Calu3 (cell line): Measurements from ENCODE around the gene DNM1. TPM values are rescaled to one million over a fixed set of nuclear protein-coding genes. Genes with fewer than 3 reads are reported as not detected.

ENCODE experiments used
- BruUV-seq: library from RNA; stranded (reverse); fragments of 400-500 nt; replicated peaks from 2 replicates; lab custom pipeline; 2021; lab: Mats Ljungman, UMichigan
- CTCF ChIA-PET: fragments of 300-600 bp; sonication (Branson Sonifier 250); formaldehyde crosslinking; loops from one replicate; lab custom pipeline; 2022; ENCODE audit warnings: antibody characterized with exemption; lab: Charles Lee
- DNase-seq: peaks from one replicate; pipeline ENCODE4 v3.0.0; 2022
- H3K27ac Mint-ChIP-seq: one replicate; pipeline ENCODE4 v1.8.0; 2022; ENCODE audit warnings: mixed read lengths; ENCODE audit not compliant: unreplicated experiment
- H3K27me3 Mint-ChIP-seq: one replicate; pipeline ENCODE4 v1.8.0; 2022; ENCODE audit warnings: mixed read lengths; ENCODE audit not compliant: unreplicated experiment
- H3K36me3 Mint-ChIP-seq: one replicate; pipeline ENCODE4 v1.8.0; 2022; ENCODE audit warnings: mild to moderate bottlenecking, moderate library complexity, mixed read lengths; ENCODE audit not compliant: insufficient read depth, unreplicated experiment
- H3K4me1 Mint-ChIP-seq: one replicate; pipeline ENCODE4 v1.8.0; 2022; ENCODE audit warnings: mild to moderate bottlenecking, low read depth, mixed read lengths; ENCODE audit not compliant: unreplicated experiment
- H3K4me3 Mint-ChIP-seq: one replicate; pipeline ENCODE4 v1.8.0; 2022; ENCODE audit warnings: mild to moderate bottlenecking, low read depth, moderate library complexity, mixed read lengths; ENCODE audit not compliant: unreplicated experiment
- H3K9me3 Mint-ChIP-seq: one replicate; pipeline ENCODE4 v1.8.0; 2022; ENCODE audit warnings: low read depth, mixed read lengths; ENCODE audit not compliant: unreplicated experiment
- intact Hi-C: fragments of 100-400 bp; cut with micrococcal nuclease; formaldehyde crosslinking; loops from one replicate; pipeline ENCODE4 v1.10.0; 2022; ENCODE audit not compliant: unreplicated experiment
- total RNA-seq: library from RNA; stranded (reverse); gene quantifications from 2 replicates; pipeline ENCODE4 v1.2.3, GENCODE V29; 2022
- TF ChIP-seq, protein P1 (sequence below): fragments of 200-600 bp; IDR thresholded peaks from one replicate; pipeline ENCODE4 v1.8.0; 2022; ENCODE audit warnings: antibody characterized with exemption; ENCODE audit not compliant: unreplicated experiment

The DNM1 gene
- total RNA-seq, 1 experiment from 2014 or later: 40.0 TPM

DNA sequence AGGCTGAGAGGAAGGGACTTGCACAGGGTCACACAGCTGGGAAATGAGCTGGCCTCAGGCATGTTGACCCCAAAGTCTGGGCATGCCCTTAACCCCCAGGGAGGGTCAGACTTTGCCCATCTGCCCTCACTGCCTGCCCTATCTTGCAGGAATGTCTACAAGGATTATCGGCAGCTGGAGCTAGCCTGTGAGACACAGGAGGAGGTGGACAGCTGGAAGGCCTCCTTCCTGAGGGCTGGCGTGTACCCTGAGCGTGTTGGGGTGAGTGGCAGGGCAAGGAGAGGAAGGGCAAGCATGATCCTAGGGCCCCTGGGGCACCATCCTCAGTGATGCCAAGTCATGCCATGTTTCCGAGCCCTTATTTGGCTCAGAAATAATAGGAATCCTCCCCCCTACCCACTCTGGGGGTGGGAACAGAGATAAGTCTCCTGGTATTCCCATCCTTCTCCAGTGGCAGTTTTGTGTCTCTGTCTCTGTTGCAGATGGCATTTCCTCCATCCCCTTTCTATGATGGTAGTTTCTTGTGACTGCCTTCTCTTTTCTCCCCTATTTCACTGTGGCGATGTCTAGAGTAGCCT is 44.1 kb downstream of the DNM1 start:
- Mint-ChIP-seq H3K27ac (no peak overlapping the region), H3K36me3 (peaks cover 15% of the 10 kb centered on the region), H3K4me3 (no peak overlapping the region), H3K27me3 (no peaks in the 10 kb centered on the region), H3K9me3 (no peaks in the 10 kb centered on the region), H3K4me1 (no peaks in the 10 kb centered on the region)
- BruUV-seq: no TSS peak
- CTCF ChIA-PET: no interaction called here
- intact Hi-C loops: no loop called here
- TF ChIP-seq, protein P1, sequence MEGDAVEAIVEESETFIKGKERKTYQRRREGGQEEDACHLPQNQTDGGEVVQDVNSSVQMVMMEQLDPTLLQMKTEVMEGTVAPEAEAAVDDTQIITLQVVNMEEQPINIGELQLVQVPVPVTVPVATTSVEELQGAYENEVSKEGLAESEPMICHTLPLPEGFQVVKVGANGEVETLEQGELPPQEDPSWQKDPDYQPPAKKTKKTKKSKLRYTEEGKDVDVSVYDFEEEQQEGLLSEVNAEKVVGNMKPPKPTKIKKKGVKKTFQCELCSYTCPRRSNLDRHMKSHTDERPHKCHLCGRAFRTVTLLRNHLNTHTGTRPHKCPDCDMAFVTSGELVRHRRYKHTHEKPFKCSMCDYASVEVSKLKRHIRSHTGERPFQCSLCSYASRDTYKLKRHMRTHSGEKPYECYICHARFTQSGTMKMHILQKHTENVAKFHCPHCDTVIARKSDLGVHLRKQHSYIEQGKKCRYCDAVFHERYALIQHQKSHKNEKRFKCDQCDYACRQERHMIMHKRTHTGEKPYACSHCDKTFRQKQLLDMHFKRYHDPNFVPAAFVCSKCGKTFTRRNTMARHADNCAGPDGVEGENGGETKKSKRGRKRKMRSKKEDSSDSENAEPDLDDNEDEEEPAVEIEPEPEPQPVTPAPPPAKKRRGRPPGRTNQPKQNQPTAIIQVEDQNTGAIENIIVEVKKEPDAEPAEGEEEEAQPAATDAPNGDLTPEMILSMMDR: no peak
- no peak for DNase-seq

DNA sequence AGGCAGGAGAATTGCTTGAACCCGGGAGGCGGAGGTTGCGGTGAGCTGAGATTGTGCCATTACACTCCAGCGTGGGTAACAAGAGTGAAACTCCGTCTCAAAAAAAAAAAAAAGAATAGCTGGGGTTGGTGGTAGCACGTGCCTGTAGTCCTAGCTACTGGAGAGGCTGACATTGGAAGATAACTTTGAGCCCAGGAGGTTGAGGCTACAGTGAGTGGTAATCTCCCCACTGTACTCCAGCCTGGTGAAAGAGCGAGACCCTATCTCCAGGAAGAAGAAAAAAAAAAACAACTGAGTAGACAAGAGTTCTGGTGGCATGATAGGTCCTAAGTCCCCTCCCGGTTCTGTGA is 46.4 kb downstream of the DNM1 start:
- H3K9me3 Mint-ChIP-seq: no peaks in the 10 kb centered on the region
- H3K27ac Mint-ChIP-seq: no peak overlapping the region
- CTCF ChIA-PET: no interaction called here

DNA sequence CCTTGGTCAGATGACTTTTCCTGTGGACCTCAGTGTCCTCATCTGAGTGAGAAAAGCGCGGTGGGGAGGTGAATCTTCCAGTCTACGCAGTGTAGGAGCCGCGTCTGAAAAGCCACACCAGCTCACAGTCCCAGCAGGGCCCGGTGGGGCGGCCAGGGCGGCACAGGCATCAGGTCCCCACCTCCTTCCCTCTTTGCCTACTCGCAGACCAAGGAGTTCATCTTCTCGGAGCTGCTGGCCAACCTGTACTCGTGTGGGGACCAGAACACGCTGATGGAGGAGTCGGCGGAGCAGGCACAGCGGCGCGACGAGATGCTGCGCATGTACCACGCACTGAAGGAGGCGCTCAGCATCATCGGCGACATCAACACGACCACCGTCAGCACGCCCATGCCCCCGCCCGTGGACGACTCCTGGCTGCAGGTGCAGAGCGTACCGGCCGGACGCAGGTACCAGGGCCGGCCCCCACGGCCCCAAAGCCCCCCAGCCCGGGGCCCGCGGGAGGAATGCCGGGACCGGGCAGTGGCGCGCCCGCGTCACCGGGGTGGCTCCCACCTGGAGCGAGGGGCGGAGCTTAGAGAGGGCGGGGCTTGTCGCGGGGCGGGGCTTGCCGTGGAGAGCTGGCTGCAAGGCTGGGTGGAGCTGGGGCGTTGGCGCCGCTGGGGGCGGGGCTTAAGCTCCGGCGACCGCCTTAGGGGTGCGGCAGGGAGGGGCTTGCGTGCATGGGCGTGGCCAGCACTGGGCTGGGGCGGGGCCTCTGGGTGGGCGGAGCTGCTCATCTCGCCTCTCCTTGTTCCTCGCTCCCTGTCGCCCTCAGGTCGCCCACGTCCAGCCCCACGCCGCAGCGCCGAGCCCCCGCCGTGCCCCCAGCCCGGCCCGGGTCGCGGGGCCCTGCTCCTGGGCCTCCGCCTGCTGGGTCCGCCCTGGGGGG is 47.0 kb downstream of the DNM1 start:
- Mint-ChIP-seq H3K36me3 (peaks cover 11% of the 10 kb centered on the region), H3K4me1 (no peaks in the 10 kb centered on the region), H3K27me3 (no peaks in the 10 kb centered on the region), H3K9me3 (no peaks in the 10 kb centered on the region), H3K27ac (no peak overlapping the region), H3K4me3 (no peak overlapping the region)
- DNase-seq: peak; percentile 40
- intact Hi-C loops: no loop called here
- CTCF ChIA-PET: no interaction called here
- TF ChIP-seq, protein P1: no peak
- no TSS peak for BruUV-seq

More for the DNA sequence above, 46.4 kb downstream of the DNM1 start:
- Mint-ChIP-seq H3K4me1 (no peaks in the 10 kb centered on the region), H3K4me3 (no peak overlapping the region), H3K27me3 (no peaks in the 10 kb centered on the region), H3K36me3 (peaks cover 11% of the 10 kb centered on the region)
- intact Hi-C loops: no loop called here
- no TSS peak for BruUV-seq
- TF ChIP-seq, protein P1: no peak
- DNase-seq: no peak

DNA sequence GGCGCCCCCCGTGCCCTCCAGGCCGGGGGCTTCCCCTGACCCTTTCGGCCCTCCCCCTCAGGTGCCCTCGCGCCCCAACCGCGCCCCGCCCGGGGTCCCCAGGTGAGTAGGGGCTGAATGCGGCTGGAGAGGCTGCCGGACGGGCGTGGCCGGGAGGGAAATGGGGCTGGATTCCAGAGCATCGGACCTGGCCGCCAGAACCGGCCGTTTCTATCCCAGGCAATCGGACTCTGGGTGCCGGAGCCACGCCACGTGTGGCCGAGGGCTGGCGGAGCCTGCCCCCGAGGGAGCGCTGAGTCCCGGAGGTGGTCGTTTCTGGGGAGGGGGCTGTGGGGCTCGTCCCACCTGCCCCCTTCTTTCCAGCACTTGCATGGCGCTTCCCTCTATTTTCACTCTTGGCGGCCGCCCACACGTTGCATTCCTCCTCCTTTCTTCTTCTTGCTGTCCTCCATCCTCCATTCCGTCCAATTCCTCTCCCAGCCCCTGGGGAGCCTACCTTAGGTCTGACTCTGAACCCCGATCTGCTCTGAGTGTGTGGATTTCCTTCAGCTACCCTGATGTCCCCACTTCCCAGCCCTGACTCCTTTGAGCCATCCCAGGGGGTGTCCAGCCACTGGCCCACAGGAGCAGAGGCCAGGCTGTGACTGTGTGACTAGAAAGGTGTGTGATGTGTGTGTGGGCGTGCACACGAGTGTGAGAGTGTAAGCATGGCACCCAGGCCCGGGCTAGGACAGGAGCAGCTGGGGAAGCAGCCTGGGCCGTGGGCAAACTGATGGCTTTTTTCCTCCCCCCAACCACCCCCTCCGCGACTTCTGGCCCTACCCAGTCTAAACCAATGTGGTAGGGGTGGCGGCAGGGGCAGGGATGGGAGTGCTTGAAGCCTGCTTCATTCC is 47.9 kb downstream of the DNM1 start:
- Mint-ChIP-seq H3K27me3 (no peaks in the 10 kb centered on the region), H3K36me3 (peaks cover 11% of the 10 kb centered on the region), H3K4me3 (no peak overlapping the region), H3K27ac (no peak overlapping the region), H3K4me1 (no peaks in the 10 kb centered on the region), H3K9me3 (no peaks in the 10 kb centered on the region)
- CTCF ChIA-PET: no interaction called here
- intact Hi-C loops: no loop called here
- BruUV-seq: no TSS peak
- TF ChIP-seq, protein P1: no peak
- DNase-seq: no peak
